Cardiac muscle cell (in vitro differentiated cells and primary cell): Measurements from ENCODE around the gene ATP8A2. TPM values are rescaled to one million over a fixed set of nuclear protein-coding genes. Genes with fewer than 3 reads are reported as not detected.

Source experiments
- DNase-seq, 2 donors: peaks; one replicate each; pipeline versions ENCODE4 v3.0.0 to v3.0.0-alpha.2; 2010 to 2017; ENCODE audit warnings: low read depth in 1 of 2, low spot score in 1 of 2
- H3K27ac ChIP-seq: fragments of 200-600 bp; sonication (generic); 2 replicates; pipeline ENCODE4 v1.5.1; 2016
- H3K27me3 ChIP-seq: fragments of 200-600 bp; sonication (generic); 2 replicates; pipeline ENCODE4 v1.6.0; 2016; ENCODE audit warnings: control low read depth
- H3K36me3 ChIP-seq: fragments of 200-600 bp; sonication (generic); 2 replicates; pipeline ENCODE4 v1.5.1; 2016; ENCODE audit warnings: control low read depth
- H3K4me1 ChIP-seq: fragments of 200-600 bp; sonication (generic); 2 replicates; pipeline ENCODE4 v1.8.1; 2017; ENCODE audit warnings: low read depth, mild to moderate bottlenecking, mixed run types
- H3K4me3 ChIP-seq: fragments of 200-600 bp; sonication (generic); 2 replicates; pipeline ENCODE4 v1.5.1; 2016; ENCODE audit warnings: mild to moderate bottlenecking
- H3K9me3 ChIP-seq: fragments of 200-600 bp; sonication (generic); 2 replicates; pipeline ENCODE4 v1.5.1; 2017; ENCODE audit warnings: low read depth, mild to moderate bottlenecking, control low read depth
- polyA plus RNA-seq: library from polyadenylated mRNA; unstranded; fragments of >200 nt; fragmentation: Nextera tagmentation; extraction: Ambion mirVana; gene quantifications from 2 replicates; pipeline ENCODE4 v1.2.1, GENCODE V29; 2016
- total RNA-seq: library from RNA; depleted of rRNA; stranded (reverse); fragments of >200 nt; gene quantifications from 2 replicates; pipeline ENCODE4 v1.2.3, GENCODE V29; 2016
- TF ChIP-seq, protein P1 (sequence below): IDR thresholded peaks from 2 replicates; pipeline ENCODE4 v1.5.1; 2012; ENCODE audit warnings: low read depth, mild to moderate bottlenecking, low read length

The ATP8A2 gene
- total and polyA plus RNA-seq, 2 experiments from 2014 or later: 0.86 to 0.89 TPM

DNA sequence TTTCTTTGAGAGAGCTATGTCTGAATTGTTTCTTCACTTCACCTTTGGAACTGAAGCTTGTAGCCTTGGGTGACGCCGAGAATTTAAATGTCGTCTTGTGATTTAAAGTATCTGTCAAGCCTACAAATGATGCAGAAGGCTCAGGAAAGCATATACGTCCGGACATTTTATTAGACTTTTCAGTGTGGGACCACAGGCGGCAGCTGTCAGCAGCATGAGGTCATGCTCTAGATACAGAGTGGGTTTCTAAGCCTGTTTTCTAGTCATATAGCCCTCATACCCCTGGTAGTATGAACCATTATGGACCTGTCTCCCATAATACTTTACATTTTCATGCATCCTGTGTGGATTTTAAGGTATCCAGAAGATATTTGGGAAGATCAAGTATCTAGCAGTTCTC lies 212.3 kb downstream of the ATP8A2 start:
- Histone ChIP-seq H3K36me3 (no peaks in the 10 kb centered on the region), H3K9me3 (no peaks in the 10 kb centered on the region), H3K4me1 (no peaks in the 10 kb centered on the region), H3K4me3 (no peak overlapping the region), H3K27ac (no peak overlapping the region), H3K27me3 (no peaks in the 10 kb centered on the region)
- TF ChIP-seq, protein P1, sequence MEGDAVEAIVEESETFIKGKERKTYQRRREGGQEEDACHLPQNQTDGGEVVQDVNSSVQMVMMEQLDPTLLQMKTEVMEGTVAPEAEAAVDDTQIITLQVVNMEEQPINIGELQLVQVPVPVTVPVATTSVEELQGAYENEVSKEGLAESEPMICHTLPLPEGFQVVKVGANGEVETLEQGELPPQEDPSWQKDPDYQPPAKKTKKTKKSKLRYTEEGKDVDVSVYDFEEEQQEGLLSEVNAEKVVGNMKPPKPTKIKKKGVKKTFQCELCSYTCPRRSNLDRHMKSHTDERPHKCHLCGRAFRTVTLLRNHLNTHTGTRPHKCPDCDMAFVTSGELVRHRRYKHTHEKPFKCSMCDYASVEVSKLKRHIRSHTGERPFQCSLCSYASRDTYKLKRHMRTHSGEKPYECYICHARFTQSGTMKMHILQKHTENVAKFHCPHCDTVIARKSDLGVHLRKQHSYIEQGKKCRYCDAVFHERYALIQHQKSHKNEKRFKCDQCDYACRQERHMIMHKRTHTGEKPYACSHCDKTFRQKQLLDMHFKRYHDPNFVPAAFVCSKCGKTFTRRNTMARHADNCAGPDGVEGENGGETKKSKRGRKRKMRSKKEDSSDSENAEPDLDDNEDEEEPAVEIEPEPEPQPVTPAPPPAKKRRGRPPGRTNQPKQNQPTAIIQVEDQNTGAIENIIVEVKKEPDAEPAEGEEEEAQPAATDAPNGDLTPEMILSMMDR: no peak
- DNase-seq: no peak

- no peak overlapping the region for H3K4me3 ChIP-seq
- TF ChIP-seq, protein P1: no peak
- no peak for DNase-seq
- no peaks in the 10 kb centered on the region for H3K27me3 ChIP-seq
- no peaks in the 10 kb centered on the region for H3K4me1 ChIP-seq
- H3K27ac ChIP-seq: no peak overlapping the region
- H3K36me3 ChIP-seq: no peaks in the 10 kb centered on the region
- no peaks in the 10 kb centered on the region for H3K9me3 ChIP-seq
These were observed 213.2 kb downstream of the ATP8A2 start for GRCh38 chr13:25585000-25585399.

- TF ChIP-seq, protein P1: no peak
- Histone ChIP-seq H3K4me1 (no peaks in the 10 kb centered on the region), H3K27ac (no peak overlapping the region), H3K4me3 (no peak overlapping the region), H3K27me3 (no peaks in the 10 kb centered on the region), H3K36me3 (no peaks in the 10 kb centered on the region), H3K9me3 (no peaks in the 10 kb centered on the region)
- no peak for DNase-seq
These were observed 215.7 kb downstream of the ATP8A2 start for GRCh38 chr13:25587326-25587980.

DNA sequence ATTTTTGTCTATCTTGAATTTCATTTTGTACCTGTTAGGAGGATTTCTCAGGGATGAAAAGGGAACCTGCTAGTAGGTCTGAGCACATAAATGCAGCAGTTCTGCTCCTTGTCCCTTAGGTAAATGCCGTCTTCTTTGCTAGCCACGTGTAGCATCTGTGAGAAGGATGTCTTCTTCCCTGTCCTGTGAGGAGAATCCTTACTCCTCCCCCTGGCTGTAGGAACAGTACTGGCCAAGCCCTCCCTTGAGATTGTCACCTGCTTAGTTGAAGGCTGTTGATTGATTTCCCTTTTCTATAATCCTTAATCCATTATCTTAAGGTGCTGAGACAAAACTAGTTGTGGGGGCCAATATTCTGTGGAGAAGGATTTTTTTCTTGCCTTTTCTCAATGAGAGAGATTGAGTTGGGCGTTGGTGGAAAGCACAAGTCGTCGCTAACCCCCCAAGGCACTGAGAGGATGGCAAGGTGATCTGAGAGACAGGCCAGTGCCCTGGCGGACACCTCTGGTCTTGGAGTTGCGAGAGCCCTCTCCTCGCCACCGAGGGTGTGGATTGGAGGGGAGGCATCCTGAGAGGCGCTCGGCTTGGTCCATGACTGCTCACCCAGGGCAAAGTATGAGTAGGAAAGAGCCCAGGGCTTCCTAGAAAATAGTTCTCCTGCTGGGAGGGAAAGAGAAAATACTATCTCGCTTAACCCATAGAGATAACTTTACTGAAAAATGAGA lies 216.7 kb downstream of the ATP8A2 start:
- TF ChIP-seq, protein P1: no peak
- Histone ChIP-seq H3K36me3 (no peaks in the 10 kb centered on the region), H3K27me3 (no peaks in the 10 kb centered on the region), H3K4me3 (no peak overlapping the region), H3K27ac (no peak overlapping the region), H3K4me1 (no peaks in the 10 kb centered on the region), H3K9me3 (no peaks in the 10 kb centered on the region)
- no peak for DNase-seq

DNA sequence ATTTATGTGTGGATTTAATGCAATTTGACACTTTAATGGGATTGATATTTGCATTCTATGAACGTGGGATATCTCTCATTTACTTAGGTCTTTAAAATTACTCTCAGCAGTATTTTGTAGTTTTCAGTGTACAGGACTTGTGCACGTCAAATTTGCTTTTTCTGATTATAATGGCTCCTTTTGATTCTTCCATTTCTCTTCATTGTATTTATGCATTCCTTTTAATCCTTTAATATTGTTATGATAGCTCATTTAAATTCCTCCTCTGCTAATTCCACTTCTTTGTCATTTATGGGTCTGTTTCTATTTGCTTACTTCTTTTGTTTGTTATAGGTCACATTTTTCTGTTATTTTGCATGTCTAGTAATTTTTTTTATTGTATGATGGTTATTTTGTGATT lies 226.6 kb downstream of the ATP8A2 start:
- Histone ChIP-seq H3K27me3 (no peaks in the 10 kb centered on the region), H3K4me1 (no peaks in the 10 kb centered on the region), H3K36me3 (no peaks in the 10 kb centered on the region), H3K27ac (no peak overlapping the region), H3K9me3 (no peaks in the 10 kb centered on the region), H3K4me3 (no peak overlapping the region)
- TF ChIP-seq, protein P1: no peak
- DNase-seq: no peak
